Large intestine (tissue), 12 donors: ENCODE data around the gene OBSCN. TPM values are rescaled to one million over a fixed set of nuclear protein-coding genes. Genes with fewer than 3 reads are reported as not detected.

Experiments used
- DNase-seq, 2 donors: peaks; one replicate each; pipeline versions ENCODE4 v3.0.0 to v3.0.0-alpha.2; 2013
- H3K27ac ChIP-seq: one replicate; pipeline ENCODE4 v1.5.1; 2013; ENCODE audit warnings: low read length
- H3K27me3 ChIP-seq: 2 replicates; pipeline ENCODE4 v1.6.1; 2013; ENCODE audit warnings: low read length; ENCODE audit not compliant: control insufficient read depth, insufficient read depth
- H3K36me3 ChIP-seq: 2 replicates; pipeline ENCODE4 v1.6.1; 2013; ENCODE audit warnings: low read length; ENCODE audit not compliant: control insufficient read depth, insufficient read depth
- H3K4me1 ChIP-seq: one replicate; pipeline ENCODE4 v1.6.1; 2013; ENCODE audit warnings: low read length; ENCODE audit not compliant: control insufficient read depth, insufficient read depth
- H3K4me3 ChIP-seq: one replicate; pipeline ENCODE4 v1.5.1; 2013; ENCODE audit warnings: low read length
- H3K9me3 ChIP-seq: one replicate; pipeline ENCODE4 v1.6.1; 2013; ENCODE audit warnings: mild to moderate bottlenecking, low read depth, low read length, moderate library complexity; ENCODE audit not compliant: control insufficient read depth
- WGBS: methylation state at CpG from one replicate; pipeline ENCODE4 v1.1.5; 2013; ENCODE audit warnings: low lambda C conversion rate; ENCODE audit not compliant: insufficient coverage; 5-methylcytosine and 5-hydroxymethylcytosine counted together
- long read RNA-seq, 11 donors: transcript quantifications; one replicate each; lab custom pipeline, GENCODE V29; 2026
- polyA plus RNA-seq: library from polyadenylated mRNA; unstranded; fragments of 120-200 nt; gene quantifications from one replicate; pipeline ENCODE4 v1.2.1, GENCODE V29; 2013

OBSCN gene
- polyA plus RNA-seq, result 58.9 TPM
- long read RNA-seq, donor 1, partial matches to known transcripts, result 7 of 7 reads
- long read RNA-seq, donor 1, other reads (novel, unspliced or antisense), result 0 of 7 reads
- long read RNA-seq, donor 2, partial matches to known transcripts, result 30 of 33 reads
- long read RNA-seq, donor 2, other reads (novel, unspliced or antisense), result 0 of 33 reads
- long read RNA-seq, donor 3, result 0 reads
- long read RNA-seq, donor 4, partial matches to known transcripts, result 0 of 1 reads
- long read RNA-seq, donor 4, other reads (novel, unspliced or antisense), result 0 of 1 reads
- long read RNA-seq, donor 5, partial matches to known transcripts, result 0 of 1 reads
- long read RNA-seq, donor 5, other reads (novel, unspliced or antisense), result 0 of 1 reads
- long read RNA-seq, donor 6, partial matches to known transcripts, result 48 of 49 reads
- long read RNA-seq, donor 6, other reads (novel, unspliced or antisense), result 0 of 49 reads
- long read RNA-seq, donor 7, result 0 reads
- long read RNA-seq, donor 8, partial matches to known transcripts, result 21 of 22 reads
- long read RNA-seq, donor 8, other reads (novel, unspliced or antisense), result 0 of 22 reads
- long read RNA-seq, donor 9, partial matches to known transcripts, result 7 of 7 reads
- long read RNA-seq, donor 9, other reads (novel, unspliced or antisense), result 0 of 7 reads
- long read RNA-seq, donor 10, partial matches to known transcripts, result 23 of 25 reads
- long read RNA-seq, donor 10, other reads (novel, unspliced or antisense), result 0 of 25 reads
- long read RNA-seq, donor 11, partial matches to known transcripts, result 15 of 16 reads
- long read RNA-seq, donor 11, other reads (novel, unspliced or antisense), result 0 of 16 reads

DNA sequence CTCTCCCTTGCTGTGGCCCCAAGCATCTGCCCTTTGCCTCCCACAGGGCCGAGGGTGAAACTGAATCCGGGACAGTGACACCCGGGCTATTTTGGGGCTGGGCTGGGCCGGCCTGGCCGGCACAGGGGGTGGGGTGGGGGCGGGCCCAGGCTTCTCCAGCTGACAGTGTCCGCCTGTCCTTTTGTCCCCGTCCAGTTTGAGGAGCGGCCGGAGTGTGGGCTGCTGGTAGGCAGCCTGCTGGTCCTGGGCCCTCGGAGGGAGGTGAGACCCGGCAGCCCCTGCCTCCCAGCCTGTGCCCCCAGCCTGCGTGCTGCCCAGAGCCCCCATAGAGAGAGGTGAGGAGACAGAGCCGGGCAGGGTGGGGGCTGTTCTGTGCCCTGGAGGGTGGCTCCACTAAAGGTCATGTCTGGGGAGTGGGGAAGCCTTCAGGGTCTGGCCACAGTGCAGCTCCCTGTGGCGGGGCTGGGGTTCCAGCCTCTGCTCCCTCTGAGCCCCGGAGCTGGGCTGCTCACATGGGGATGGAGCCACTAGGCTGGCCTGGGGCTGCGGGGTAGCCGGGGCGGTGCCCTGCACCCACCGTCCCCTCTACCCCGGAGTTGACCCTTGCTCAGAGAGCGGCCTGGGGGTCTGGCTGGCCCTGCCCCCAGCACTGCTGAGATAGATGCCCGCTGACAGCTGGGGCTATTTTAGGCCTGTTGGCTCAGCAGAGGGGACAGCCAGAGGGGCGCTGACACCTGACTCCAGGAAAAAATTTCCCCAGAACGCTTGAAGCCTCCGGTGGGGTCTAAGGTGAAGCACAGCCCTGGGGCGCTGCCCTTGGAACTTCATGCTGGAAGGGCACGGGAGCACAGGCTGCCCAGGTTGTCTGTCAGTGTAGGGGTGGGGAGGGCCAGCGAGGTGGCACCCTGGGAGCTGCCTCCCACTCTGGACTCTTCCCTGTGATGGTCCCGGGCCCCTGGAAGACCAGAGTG, at the start of gene OBSCN:
TSS of gene OBSCN (plus strand) at position 194 of the 971 bp plus-strand sequence. CDS start 3,740 bp downstream, outside the sequence.
- no peaks in the 10 kb centered on the region for H3K36me3 ChIP-seq
- H3K4me3 ChIP-seq, result no peak within 1 kb of the TSS
- no peak for DNase-seq
- H3K27ac ChIP-seq, result no peak within 1 kb of the TSS
- peaks cover 7% of the 10 kb centered on the region for H3K4me1 ChIP-seq
- peaks cover 8% of the 10 kb centered on the region for H3K9me3 ChIP-seq
- peaks cover 21% of the 10 kb centered on the region for H3K27me3 ChIP-seq
- no CpG with 5 or more reads among the region's 30 CpGs for WGBS

DNA sequence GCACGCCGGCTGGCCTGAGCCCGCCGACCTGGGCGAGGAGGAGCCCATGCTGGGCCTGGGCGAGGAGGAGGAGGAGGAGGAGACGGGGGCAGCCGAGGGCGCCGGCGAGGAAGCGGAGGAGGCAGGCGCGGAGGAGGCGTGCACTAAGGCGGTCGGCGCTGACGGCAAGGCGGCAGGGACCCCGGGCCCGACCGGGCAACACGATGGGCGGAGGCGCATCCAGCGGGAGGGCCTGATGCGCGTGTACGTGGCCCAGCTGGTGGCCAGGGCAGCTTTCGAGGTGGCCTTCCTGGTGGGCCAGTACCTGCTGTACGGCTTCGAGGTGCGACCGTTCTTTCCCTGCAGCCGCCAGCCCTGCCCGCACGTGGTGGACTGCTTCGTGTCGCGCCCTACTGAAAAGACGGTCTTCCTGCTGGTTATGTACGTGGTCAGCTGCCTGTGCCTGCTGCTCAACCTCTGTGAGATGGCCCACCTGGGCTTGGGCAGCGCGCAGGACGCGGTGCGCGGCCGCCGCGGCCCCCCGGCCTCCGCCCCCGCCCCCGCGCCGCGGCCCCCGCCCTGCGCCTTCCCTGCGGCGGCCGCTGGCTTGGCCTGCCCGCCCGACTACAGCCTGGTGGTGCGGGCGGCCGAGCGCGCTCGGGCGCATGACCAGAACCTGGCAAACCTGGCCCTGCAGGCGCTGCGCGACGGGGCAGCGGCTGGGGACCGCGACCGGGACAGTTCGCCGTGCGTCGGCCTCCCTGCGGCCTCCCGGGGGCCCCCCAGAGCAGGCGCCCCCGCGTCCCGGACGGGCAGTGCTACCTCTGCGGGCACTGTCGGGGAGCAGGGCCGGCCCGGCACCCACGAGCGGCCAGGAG, 49.5 kb upstream of the OBSCN start:
- no peak overlapping the region for H3K27ac ChIP-seq
- no peak overlapping the region for H3K4me3 ChIP-seq
- H3K36me3 ChIP-seq, result no peaks in the 10 kb centered on the region
- peaks cover 31% of the 10 kb centered on the region for H3K4me1 ChIP-seq
- no peak for DNase-seq
- peaks cover 46% of the 10 kb centered on the region for H3K27me3 ChIP-seq
- WGBS, result no CpG with 5 or more reads among the region's 98 CpGs
- H3K9me3 ChIP-seq, result peaks cover 5% of the 10 kb centered on the region

- no CpG with 5 or more reads among the region's 14 CpGs for WGBS
- Histone ChIP-seq H3K9me3 (peaks cover 5% of the 10 kb centered on the region), H3K36me3 (no peaks in the 10 kb centered on the region)
Observed at GRCh38 chr1:228159008-228159665, 48.7 kb upstream of the OBSCN start.

GRCh38 chr1:228160201-228160761, 47.6 kb upstream of the OBSCN start:
- no peaks in the 10 kb centered on the region for H3K36me3 ChIP-seq
- no CpG with 5 or more reads among the region's 15 CpGs for WGBS
- DNase-seq, result no peak
- peaks cover 46% of the 10 kb centered on the region for H3K27me3 ChIP-seq
- no peak overlapping the region for H3K4me3 ChIP-seq
- H3K27ac ChIP-seq, result no peak overlapping the region
- H3K9me3 ChIP-seq, result peaks cover 5% of the 10 kb centered on the region
- H3K4me1 ChIP-seq, result peaks cover 34% of the 10 kb centered on the region

More at GRCh38 chr1:228159008-228159665, 48.7 kb upstream of the OBSCN start:
- Histone ChIP-seq H3K4me3 (no peak overlapping the region), H3K27ac (no peak overlapping the region), H3K4me1 (peaks cover 34% of the 10 kb centered on the region), H3K27me3 (peaks cover 46% of the 10 kb centered on the region)
- no peak for DNase-seq

DNA sequence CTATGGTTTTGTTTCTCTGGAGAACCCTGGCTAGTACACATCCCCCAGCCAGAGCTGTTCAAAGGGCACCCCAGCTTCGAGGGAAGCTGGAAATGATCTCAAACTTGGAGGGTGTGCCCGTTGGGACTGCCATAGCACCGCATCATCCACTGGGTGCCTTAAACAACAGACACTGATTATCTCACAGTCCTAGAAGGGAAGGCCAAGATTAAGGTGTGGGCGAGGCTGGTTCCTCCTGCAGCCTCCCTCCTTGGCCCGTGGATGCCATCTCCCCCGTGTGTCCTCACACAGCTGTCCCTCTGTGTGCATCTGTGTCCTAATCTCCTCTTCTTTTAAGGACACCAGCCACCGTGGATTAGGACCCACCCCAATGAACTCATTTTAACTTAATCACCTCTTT, 46.5 kb upstream of the OBSCN start:
- Histone ChIP-seq H3K36me3 (no peaks in the 10 kb centered on the region), H3K4me1 (peaks cover 34% of the 10 kb centered on the region), H3K27ac (no peak overlapping the region), H3K9me3 (peaks cover 5% of the 10 kb centered on the region), H3K4me3 (no peak overlapping the region), H3K27me3 (peaks cover 46% of the 10 kb centered on the region)
- no CpG with 5 or more reads among the region's 7 CpGs for WGBS
- peak; percentile 56 to 78 for DNase-seq

- whole genome bisulfite sequencing, result no CpG with 5 or more reads among the region's 9 CpGs
- Histone ChIP-seq H3K9me3 (peaks cover 5% of the 10 kb centered on the region), H3K27ac (no peak overlapping the region)
Observed at GRCh38 chr1:228161866-228162265, 46.0 kb upstream of the OBSCN start.

DNA sequence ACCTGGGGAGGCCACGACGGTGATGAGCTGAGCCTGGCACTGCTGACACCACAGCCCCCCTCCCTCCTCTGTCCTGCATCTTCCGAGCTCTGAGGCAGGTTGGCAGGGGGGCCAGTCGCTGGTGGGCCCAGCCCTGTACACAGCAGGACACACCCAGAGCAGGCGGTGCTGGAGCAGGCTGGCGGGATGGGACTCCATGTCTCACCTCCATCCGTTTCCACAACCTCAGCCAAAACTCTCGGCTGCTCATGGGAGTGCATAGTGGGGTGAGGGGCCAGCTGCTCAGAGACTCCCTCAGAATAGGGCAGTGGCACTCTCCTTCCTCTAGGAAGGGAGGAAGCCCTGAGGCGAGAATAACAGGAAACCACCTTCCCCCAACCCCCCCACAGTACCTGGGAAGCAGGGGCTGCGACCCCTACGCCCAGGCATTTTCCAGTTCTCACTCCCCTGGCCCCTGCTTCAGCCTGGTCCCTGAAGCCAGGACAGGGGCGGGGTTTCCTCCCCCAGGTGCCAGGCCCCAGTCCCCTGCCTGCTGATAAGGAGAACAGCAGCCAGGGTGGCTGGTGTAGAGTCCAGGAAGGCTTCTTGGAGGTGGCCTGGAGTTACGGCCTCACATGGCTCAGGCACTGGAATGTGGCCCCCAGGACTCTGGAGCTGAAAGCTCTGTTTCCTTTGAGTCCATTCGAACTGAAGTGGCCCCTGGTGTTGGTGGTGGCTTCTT, 45.4 kb upstream of the OBSCN start:
- H3K27ac ChIP-seq, result no peak overlapping the region
- peaks cover 5% of the 10 kb centered on the region for H3K9me3 ChIP-seq
- peak overlapping the region; percentile 0 for H3K4me3 ChIP-seq
- no CpG with 5 or more reads among the region's 14 CpGs for WGBS
- peaks cover 39% of the 10 kb centered on the region for H3K4me1 ChIP-seq
- H3K27me3 ChIP-seq, result peaks cover 35% of the 10 kb centered on the region
- no peaks in the 10 kb centered on the region for H3K36me3 ChIP-seq
- DNase-seq, result peak; percentile 62 to 77

More at GRCh38 chr1:228161866-228162265, 46.0 kb upstream of the OBSCN start:
- peaks cover 38% of the 10 kb centered on the region for H3K4me1 ChIP-seq
- no peaks in the 10 kb centered on the region for H3K36me3 ChIP-seq
- H3K27me3 ChIP-seq, result peaks cover 41% of the 10 kb centered on the region
- H3K4me3 ChIP-seq, result no peak overlapping the region
- no peak for DNase-seq

DNA sequence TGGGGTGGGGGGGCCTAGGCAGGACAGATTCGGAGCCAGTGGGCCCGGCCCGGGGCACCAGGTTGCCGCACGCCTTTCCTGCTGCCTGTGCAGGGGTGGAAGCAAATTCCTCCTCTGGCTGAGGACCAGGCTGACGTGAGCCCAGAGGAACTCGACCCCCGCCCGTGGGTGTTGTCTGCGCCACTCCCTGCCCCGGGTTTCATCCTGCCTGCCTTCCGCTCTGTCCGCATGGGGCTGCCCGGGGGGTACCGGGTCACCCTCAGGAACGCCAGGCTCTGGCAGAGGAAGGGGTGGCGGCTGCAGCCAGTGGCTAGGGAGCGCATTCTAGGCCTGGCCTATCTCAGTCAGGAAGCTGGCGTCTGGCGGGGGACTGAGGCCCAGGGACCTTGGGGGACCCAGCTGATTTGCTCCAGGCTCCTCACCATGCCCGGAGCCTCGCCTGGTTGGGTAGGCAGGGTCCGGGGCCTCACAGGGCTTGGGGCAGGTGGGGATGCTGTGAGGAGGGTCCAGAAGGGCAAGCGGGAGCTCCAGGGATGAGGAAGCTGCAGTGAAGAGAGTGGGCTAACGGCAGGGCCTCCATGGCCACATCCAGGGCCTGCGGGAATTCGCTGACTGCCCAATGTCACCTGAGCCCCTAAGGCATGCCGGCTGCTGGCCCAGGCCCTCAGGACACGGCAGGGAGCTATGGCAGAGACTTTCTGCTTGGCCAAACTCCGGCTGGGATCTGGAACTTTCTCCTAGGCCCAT, 44.7 kb upstream of the OBSCN start:
- WGBS, result no CpG with 5 or more reads among the region's 30 CpGs
- Histone ChIP-seq H3K27me3 (peaks cover 28% of the 10 kb centered on the region), H3K4me3 (peak overlapping the region; percentile 0), H3K36me3 (no peaks in the 10 kb centered on the region), H3K27ac (no peak overlapping the region), H3K9me3 (peaks cover 2% of the 10 kb centered on the region), H3K4me1 (peaks cover 36% of the 10 kb centered on the region)
- peak; percentile 67 to 78 for DNase-seq
